ENCODE data around the gene DGCR2. TPM values are rescaled to one million over a fixed set of nuclear protein-coding genes. Genes with fewer than 3 reads are reported as not detected.
"Not testable (repeated sequence)": the region's sequence is repeated elsewhere in the genome, so short reads cannot be mapped to it uniquely, and the experiment has no call there.

DGCR2 gene
- total RNA-seq, 1 donor from 2014 or later: 39.5 TPM

- DNase-seq: no peak
Observed at GRCh38 chr22:19058713-19059451, 63.3 kb downstream of the DGCR2 start.

GRCh38 chr22:19057999-19058491 is 64.2 kb downstream of the DGCR2 start:
- DNase-seq: no peak

- no peak for DNase-seq
Observed at GRCh38 chr22:19057539-19057938, 64.7 kb downstream of the DGCR2 start.

- DNase-seq: no peak
Observed at GRCh38 chr22:19056951-19057401, 65.2 kb downstream of the DGCR2 start.

GRCh38 chr22:19055801-19056200 is 66.4 kb downstream of the DGCR2 start:
- no peak for DNase-seq

GRCh38 chr22:19052941-19053541 is 69.2 kb downstream of the DGCR2 start:
- no peak for DNase-seq

- no peak for DNase-seq
Observed at GRCh38 chr22:19051381-19052072, 70.7 kb downstream of the DGCR2 start.

GRCh38 chr22:19050847-19051246 is 71.4 kb downstream of the DGCR2 start:
- not testable (repeated sequence) for DNase-seq

GRCh38 chr22:19050117-19050516 is 72.1 kb downstream of the DGCR2 start:
- no peak for DNase-seq

- no peak for DNase-seq
Observed at GRCh38 chr22:19048531-19048930, 73.7 kb downstream of the DGCR2 start.

- no peak for DNase-seq
Observed at GRCh38 chr22:19047993-19048392, 74.2 kb downstream of the DGCR2 start.

GRCh38 chr22:19046719-19047609 is 75.2 kb downstream of the DGCR2 start:
- DNase-seq: no peak

- no peak for DNase-seq
Observed at GRCh38 chr22:19046287-19046686, 75.9 kb downstream of the DGCR2 start.

GRCh38 chr22:19045094-19045493 is 77.1 kb downstream of the DGCR2 start:
- DNase-seq: no peak

GRCh38 chr22:19044381-19044780 is 77.8 kb downstream of the DGCR2 start:
- no peak for DNase-seq

GRCh38 chr22:19043121-19044085 is 78.8 kb downstream of the DGCR2 start:
- no peak for DNase-seq

- no peak for DNase-seq
Observed at GRCh38 chr22:19042285-19043120, 79.7 kb downstream of the DGCR2 start.

- DNase-seq: no peak
Observed at GRCh38 chr22:19041704-19042074, 80.5 kb downstream of the DGCR2 start.

GRCh38 chr22:19040888-19041703 is 81.1 kb downstream of the DGCR2 start:
- DNase-seq: no peak

Data from skin of body (tissue), 2 donors.